ENCODE data around the gene ALDH16A1. TPM values are rescaled to one million over a fixed set of nuclear protein-coding genes. Genes with fewer than 3 reads are reported as not detected.

Gene ALDH16A1
- total and polyA plus RNA-seq, 2 experiments from 2014 or later: 29.9 to 38.7 TPM

DNA sequence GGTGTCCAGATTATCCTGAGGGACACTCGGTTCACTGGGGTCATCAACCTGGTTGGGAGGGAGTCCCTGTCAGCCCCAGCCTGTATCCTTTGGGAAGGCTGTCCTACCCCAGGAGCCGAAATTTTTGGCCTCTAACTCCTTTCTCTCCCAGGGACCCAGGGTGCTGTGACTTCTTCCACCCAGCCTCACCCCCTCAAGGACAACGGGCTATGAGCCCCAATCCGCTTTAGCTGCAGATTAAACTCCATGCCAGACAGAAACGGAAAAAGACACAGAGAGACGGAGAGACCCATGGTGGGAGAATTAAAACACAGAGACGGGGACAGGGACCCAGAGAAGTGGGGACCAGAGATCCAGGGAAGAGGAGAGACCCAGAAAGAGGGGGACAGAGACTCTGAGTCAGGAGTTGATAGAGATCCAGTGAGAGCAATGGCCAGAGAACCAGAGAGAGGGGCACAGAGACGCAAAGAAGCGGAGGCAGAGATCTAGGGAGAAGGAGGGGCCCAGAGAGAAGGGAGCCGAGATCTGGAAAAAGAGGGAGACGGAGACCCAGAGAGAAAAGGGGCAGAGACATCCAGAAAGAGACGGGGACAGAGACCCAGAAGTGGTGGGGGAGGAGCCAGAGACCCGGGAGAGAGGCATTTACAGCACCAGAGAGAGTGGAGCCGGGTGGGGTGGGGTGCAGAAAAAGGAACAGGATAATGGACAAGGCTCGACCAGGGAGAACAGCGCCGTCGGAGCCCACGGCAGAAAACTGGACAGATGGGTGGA, 12.4 kb upstream of the ALDH16A1 start:
- no peak overlapping the region for H3K4me3 ChIP-seq

DNA sequence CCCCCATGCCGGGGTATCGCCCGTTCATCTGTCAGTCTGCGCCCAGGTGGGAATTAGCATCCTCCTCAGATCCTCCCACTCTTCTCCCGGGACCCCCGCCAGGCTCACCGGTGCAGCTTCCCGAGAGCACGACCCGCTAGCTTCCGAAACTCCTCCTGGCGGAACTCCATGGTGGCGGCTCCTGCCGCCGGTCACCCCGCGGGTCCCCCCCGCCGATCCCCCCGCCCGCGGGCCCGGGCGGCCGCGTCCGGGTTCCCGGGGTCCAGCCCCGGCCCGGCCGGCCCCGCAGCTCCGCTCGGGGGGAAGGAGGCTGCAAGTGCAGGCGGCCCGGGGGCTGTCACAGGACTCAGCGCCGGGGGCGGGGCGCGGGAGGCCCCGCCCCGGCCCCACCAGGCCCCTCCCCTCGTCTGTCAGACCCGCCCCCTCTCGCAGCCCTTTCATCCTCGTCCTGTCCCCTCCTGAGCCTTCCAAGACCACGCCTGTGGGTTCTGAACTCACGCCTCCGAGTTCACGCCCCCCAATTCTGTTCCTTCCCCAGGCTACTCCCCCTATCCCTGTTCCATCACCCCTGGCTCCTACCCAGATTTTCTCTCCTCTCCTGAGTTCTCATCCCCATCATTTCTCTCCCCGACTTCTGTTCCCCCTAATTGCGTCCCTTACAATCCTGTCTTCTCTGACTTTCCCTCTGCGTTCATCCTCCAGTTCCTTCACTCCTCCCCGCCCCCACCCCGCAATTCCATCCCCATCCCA, 11.6 kb upstream of the ALDH16A1 start, which contains the start of gene SLC17A7:
TSS of gene SLC17A7 (minus strand) at position 318 of the 750 bp plus-strand sequence. CDS start at position 170, 148 bp downstream.
- Histone ChIP-seq H3K27me3 (peaks cover 59% of the 10 kb centered on the region), H3K27ac (no peak within 1 kb of the TSS), H3K4me1 (ENCODE audit: insufficient read depth) (peaks cover 3% of the 10 kb centered on the region), H3K36me3 (replicated peaks; ENCODE audit: insufficient read depth, low read depth) (no peaks in the 10 kb centered on the region), H3K9me2 (replicated peaks; ENCODE audit: insufficient read depth) (no peaks in the 10 kb centered on the region), H3K79me2 (no peaks in the 10 kb centered on the region), H2AFZ (peak within 1 kb of the TSS; percentile 95), H3K4me2 (peak within 1 kb of the TSS; percentile 95), H4K20me1 (ENCODE audit: insufficient read depth, poor library complexity, severe bottlenecking) (no peaks in the 10 kb centered on the region), H3K4me3 (no peak within 1 kb of the TSS), H3K9me3 (ENCODE audit: low read depth) (no peaks in the 10 kb centered on the region)
- WGBS (ENCODE audit: low lambda C conversion rate, missing lambda C conversion rate): 5% methylated on average over 29 of the region's 56 CpGs
- no peak for TF ChIP-seq EZH2phosphoT487 (IDR thresholded peaks at IDR 0.05; ENCODE audit: low read depth, severe bottlenecking, unreplicated experiment)
- TF ChIP-seq, protein P1, sequence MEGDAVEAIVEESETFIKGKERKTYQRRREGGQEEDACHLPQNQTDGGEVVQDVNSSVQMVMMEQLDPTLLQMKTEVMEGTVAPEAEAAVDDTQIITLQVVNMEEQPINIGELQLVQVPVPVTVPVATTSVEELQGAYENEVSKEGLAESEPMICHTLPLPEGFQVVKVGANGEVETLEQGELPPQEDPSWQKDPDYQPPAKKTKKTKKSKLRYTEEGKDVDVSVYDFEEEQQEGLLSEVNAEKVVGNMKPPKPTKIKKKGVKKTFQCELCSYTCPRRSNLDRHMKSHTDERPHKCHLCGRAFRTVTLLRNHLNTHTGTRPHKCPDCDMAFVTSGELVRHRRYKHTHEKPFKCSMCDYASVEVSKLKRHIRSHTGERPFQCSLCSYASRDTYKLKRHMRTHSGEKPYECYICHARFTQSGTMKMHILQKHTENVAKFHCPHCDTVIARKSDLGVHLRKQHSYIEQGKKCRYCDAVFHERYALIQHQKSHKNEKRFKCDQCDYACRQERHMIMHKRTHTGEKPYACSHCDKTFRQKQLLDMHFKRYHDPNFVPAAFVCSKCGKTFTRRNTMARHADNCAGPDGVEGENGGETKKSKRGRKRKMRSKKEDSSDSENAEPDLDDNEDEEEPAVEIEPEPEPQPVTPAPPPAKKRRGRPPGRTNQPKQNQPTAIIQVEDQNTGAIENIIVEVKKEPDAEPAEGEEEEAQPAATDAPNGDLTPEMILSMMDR (IDR thresholded peaks at IDR 0.05; ENCODE audit: poor library complexity): no peak
- TF ChIP-seq EZH2 (IDR thresholded peaks at IDR 0.05; ENCODE audit: borderline replicate concordance): no peak
- DNase-seq (ENCODE audit: low spot score): peak; percentile 59

More for the DNA sequence above, 12.4 kb upstream of the ALDH16A1 start:
- Histone ChIP-seq H3K9me3 (ENCODE audit: low read depth) (no peaks in the 10 kb centered on the region), H3K27me3 (peaks cover 66% of the 10 kb centered on the region), H3K36me3 (replicated peaks; ENCODE audit: insufficient read depth, low read depth) (no peaks in the 10 kb centered on the region), H3K27ac (no peak overlapping the region), H2AFZ (no peak overlapping the region), H3K79me2 (no peaks in the 10 kb centered on the region), H4K20me1 (ENCODE audit: insufficient read depth, poor library complexity, severe bottlenecking) (no peaks in the 10 kb centered on the region), H3K4me1 (ENCODE audit: insufficient read depth) (peaks cover 3% of the 10 kb centered on the region), H3K9me2 (replicated peaks; ENCODE audit: insufficient read depth) (no peaks in the 10 kb centered on the region), H3K4me2 (peak overlapping the region; percentile 95)
- TF ChIP-seq, protein P1 (IDR thresholded peaks at IDR 0.05; ENCODE audit: poor library complexity): no peak
- TF ChIP-seq EZH2phosphoT487 (IDR thresholded peaks at IDR 0.05; ENCODE audit: low read depth, severe bottlenecking, unreplicated experiment) (no peak), EZH2 (IDR thresholded peaks at IDR 0.05; ENCODE audit: borderline replicate concordance) (peak; percentile 68)
- whole genome bisulfite sequencing (ENCODE audit: low lambda C conversion rate, missing lambda C conversion rate): 45% methylated on average over 18 of the region's 19 CpGs
- DNase-seq (ENCODE audit: low spot score): no peak

DNA sequence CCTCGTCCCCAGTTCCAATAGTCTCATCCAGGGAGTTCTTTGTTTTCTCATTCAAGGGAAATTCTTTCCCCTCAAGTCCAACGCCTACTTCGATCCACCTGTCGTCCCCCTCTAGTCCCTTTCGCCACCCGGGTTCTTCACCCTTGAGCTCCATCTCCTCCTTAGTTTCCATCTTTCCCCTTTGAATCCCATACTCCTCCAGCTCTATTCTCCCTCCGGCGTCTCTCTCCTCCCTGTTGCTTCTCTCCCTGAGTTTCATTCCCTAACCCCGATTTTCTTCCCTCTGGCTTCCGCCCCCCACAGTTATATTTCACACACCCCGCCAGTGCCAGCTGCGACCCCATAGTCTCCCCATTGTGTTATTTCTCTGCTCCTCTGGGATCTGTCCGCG, 11.1 kb upstream of the ALDH16A1 start:
- WGBS (ENCODE audit: low lambda C conversion rate, missing lambda C conversion rate): 33% methylated on average over 12 of the region's 14 CpGs
- Histone ChIP-seq H3K27me3 (peaks cover 53% of the 10 kb centered on the region), H4K20me1 (ENCODE audit: insufficient read depth, poor library complexity, severe bottlenecking) (no peaks in the 10 kb centered on the region), H3K36me3 (replicated peaks; ENCODE audit: insufficient read depth, low read depth) (no peaks in the 10 kb centered on the region), H3K9me2 (replicated peaks; ENCODE audit: insufficient read depth) (no peaks in the 10 kb centered on the region), H3K27ac (no peak overlapping the region), H3K4me1 (ENCODE audit: insufficient read depth) (peaks cover 3% of the 10 kb centered on the region), H3K9me3 (ENCODE audit: low read depth) (no peaks in the 10 kb centered on the region), H3K4me2 (peak overlapping the region; percentile 95), H3K4me3 (no peak overlapping the region), H3K79me2 (no peaks in the 10 kb centered on the region), H2AFZ (peak overlapping the region; percentile 95)
- DNase-seq (ENCODE audit: low spot score): no peak
- TF ChIP-seq EZH2 (IDR thresholded peaks at IDR 0.05; ENCODE audit: borderline replicate concordance): no peak
- no peak for TF ChIP-seq EZH2phosphoT487 (IDR thresholded peaks at IDR 0.05; ENCODE audit: low read depth, severe bottlenecking, unreplicated experiment)
- TF ChIP-seq, protein P1 (IDR thresholded peaks at IDR 0.05; ENCODE audit: poor library complexity): no peak
